IPS DF 6.9 (cell line): ENCODE measurements around the gene KCNJ11.

ENCODE experiments used
- DNase-seq: peaks from one replicate; pipeline ENCODE4 v3.0.0-alpha.2; 2013; ENCODE audit warnings: low read depth, low spot score
- H3K27ac ChIP-seq: one replicate; pipeline ENCODE4 v1.5.1; 2013; ENCODE audit warnings: low read length, control low read depth
- H3K27me3 ChIP-seq: 2 replicates; pipeline ENCODE4 v1.6.1; 2013; ENCODE audit warnings: mild to moderate bottlenecking, low read length; ENCODE audit not compliant: control insufficient read depth, insufficient read depth
- H3K36me3 ChIP-seq: 2 replicates; pipeline ENCODE4 v1.6.1; 2013; ENCODE audit warnings: low read length; ENCODE audit not compliant: control insufficient read depth, insufficient read depth
- H3K4me1 ChIP-seq: 2 replicates; pipeline ENCODE4 v1.6.1; 2013; ENCODE audit warnings: low read length; ENCODE audit not compliant: control insufficient read depth, insufficient read depth
- H3K4me3 ChIP-seq: 2 replicates; pipeline ENCODE4 v1.5.1; 2013; ENCODE audit warnings: mild to moderate bottlenecking, low read length
- H3K9me3 ChIP-seq: 2 replicates; pipeline ENCODE4 v1.6.1; 2013; ENCODE audit warnings: low read length, inconsistent platforms; ENCODE audit not compliant: control insufficient read depth, insufficient read depth
- WGBS: extraction: QIAGEN DNeasy Blood & Tissue Kit; methylation state at CpG from one replicate; pipeline ENCODE4 v1.1.7; 2013; ENCODE audit warnings: mixed read lengths, missing lambda C conversion rate; ENCODE audit not compliant: insufficient read length, insufficient coverage; 5-methylcytosine and 5-hydroxymethylcytosine counted together

KCNJ11 gene

DNA sequence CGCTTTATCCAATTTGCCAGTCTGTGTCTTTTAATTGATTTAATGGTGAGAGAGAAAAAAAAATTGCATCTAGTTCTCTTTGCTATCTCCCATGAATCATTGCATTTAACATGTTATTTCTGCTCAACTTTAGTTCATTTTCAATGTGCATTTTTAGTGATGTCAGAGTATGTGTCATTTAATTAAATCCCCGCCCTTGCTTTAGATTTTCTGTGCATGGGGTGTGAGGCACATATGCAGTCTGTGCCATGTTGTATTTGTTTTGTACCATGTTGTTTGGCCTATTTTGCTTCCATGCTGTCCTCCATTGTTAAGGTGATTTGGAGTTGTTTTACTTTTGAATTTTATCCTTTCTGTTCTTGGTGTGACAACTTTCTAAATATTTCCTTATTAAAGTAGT is 45.2 kb downstream of the KCNJ11 start:
- Histone ChIP-seq H3K36me3 (no peaks in the 10 kb centered on the region), H3K9me3 (no peaks in the 10 kb centered on the region), H3K4me1 (no peaks in the 10 kb centered on the region), H3K4me3 (no peak overlapping the region), H3K27ac (no peak overlapping the region), H3K27me3 (no peaks in the 10 kb centered on the region)
- DNase-seq, result no peak
- WGBS, result no CpG with 5 or more reads among the region's 2 CpGs
